Measurements from ENCODE around the gene NTN1.
A peak's percentile ranks its signal among the peaks of the same experiment; 100 is the strongest.

NTN1 gene

GRCh38 chr17:9195961-9196670, 174.8 kb downstream of the NTN1 start:
- no peak for DNase-seq (ENCODE audit: low read depth in 2 of 2)

DNA sequence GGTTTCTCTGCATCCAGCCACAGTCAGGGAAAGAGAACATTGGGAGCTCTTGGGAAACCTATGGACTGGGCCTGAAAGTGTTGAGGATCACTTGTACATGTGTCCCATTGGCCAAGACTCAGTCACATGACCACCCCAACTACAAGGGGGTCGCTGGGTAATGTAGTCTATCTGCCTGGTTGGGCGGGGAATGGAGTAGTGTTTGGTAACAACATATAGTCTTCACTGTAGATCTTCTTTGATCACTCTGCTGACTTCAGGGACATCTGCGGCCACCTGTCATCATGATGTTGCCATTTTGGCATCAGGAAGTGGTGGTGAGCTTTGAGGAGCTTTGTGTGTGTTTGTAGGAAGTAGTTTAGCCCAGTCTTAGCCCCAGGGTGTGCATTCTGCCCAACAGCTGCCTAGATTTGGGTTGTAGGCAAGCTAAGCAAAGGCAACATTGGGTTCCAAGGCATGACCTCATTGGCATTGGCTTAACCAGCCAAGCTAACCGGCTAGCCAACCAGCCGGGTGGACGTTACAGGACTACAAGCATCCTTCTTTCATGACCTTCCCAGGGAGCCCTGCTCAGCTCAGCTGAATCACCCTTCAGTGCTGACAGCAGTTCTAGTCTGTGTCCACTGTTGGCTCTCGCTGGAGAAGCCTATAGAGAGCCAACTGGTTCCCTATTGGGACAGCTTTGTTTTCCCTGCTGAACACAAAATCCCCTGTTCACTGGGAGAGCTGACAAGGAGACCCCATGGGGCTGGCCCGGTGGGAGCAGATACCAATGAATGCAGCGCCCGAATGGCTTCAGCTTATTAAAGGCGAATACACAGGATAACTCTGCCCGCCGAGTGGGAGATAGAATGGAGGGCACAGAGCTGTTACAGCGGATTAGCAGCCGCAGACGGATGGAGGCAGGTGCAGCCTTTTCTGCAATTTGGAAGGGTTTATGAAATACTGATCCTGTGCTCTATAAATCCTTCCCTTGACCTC, 178.6 kb downstream of the NTN1 start:
- no peak for DNase-seq (ENCODE audit: low read depth in 2 of 2)

DNA sequence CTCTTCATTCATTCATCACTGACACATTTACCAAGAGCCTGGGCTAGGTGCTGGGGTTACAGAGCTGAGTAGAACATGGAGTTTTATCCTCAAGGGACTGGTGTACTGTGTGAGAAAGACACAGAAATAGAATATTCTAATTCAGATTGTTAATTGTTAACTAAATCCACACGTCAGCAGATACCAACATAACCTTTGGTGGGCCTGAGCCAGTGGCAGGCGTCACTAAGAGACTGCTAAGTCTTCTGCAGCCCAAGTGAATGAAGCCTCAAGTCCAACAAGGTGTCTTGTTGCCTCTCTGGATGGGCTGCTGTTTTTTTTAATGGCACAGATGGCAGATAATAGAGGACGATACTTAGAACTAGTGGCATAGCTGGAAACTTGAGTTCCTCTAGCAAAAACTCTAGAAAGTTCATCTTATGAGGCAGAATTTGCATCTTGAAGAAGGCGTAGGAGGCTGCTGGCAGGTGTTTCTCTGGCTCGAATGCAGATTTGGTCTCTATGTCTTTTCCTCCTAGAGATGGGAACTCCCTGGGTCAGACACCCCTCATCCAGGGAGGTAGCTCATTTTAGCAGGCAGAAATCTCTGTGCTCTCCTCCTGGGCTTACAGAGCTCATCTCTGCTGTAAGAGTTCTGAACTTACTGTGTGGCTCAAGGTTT, 179.5 kb downstream of the NTN1 start:
- DNase-seq (ENCODE audit: low read depth in 2 of 2): no peak

DNA sequence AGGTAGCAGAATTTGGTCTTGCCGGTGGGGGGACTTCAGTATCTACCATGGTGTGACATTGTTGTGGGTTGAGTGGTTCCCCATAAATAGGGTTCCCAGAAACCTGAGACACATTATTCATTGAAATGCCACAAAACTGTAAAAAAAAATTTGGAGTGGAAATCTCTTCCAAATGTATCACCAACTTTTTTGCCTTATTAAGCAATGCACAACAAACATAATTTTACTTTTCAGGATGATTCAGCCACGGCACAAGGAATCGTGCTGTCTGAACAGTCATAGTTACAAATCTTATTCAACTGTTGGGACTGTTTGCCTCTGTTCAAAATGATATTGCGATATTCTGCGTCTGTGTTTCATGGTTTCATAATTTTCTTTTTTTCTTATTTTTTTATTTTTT, 181.2 kb downstream of the NTN1 start:
- peak in 1 of 2 experiments; percentile 12 for DNase-seq (ENCODE audit: low read depth in 2 of 2)

- DNase-seq (ENCODE audit: low read depth in 2 of 2): no peak
These were observed 182.6 kb downstream of the NTN1 start for GRCh38 chr17:9203771-9204425.

- DNase-seq (ENCODE audit: low read depth in 2 of 2): no peak
These were observed 183.5 kb downstream of the NTN1 start for GRCh38 chr17:9204637-9205329.

GRCh38 chr17:9205520-9206409, 184.5 kb downstream of the NTN1 start:
- DNase-seq (ENCODE audit: low read depth in 2 of 2): no peak

- no peak for DNase-seq (ENCODE audit: low read depth in 2 of 2)
These were observed 185.0 kb downstream of the NTN1 start for GRCh38 chr17:9206410-9206703.

DNA sequence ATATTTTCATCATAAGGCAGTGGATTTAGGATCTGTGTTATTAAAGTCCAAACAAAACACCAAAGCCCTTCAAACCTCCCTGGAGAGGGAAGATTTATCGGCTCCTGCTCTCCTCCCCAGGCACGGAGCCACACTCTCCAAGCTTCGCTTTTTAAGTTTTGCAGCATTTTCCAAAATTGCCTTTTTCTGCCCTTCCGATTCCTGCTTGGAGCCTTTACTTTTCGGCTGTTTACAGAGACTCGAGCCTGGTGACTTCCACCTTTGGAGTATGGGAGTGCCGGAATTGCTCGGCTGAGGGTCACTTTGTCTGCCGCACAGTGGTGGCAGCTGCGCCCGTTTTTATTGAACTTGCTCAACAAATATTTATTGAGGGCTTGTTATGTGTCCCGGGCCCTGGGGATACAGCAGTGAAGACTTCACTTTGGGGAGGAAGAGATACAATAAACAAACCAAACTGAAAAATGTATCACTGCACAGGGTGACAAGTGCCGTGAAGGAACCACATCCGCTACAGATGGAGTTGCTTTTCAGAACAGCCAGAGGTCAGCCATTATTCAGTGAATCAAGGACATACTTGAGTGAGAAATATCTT, 185.5 kb downstream of the NTN1 start:
- no peak for DNase-seq (ENCODE audit: low read depth in 2 of 2)

DNA sequence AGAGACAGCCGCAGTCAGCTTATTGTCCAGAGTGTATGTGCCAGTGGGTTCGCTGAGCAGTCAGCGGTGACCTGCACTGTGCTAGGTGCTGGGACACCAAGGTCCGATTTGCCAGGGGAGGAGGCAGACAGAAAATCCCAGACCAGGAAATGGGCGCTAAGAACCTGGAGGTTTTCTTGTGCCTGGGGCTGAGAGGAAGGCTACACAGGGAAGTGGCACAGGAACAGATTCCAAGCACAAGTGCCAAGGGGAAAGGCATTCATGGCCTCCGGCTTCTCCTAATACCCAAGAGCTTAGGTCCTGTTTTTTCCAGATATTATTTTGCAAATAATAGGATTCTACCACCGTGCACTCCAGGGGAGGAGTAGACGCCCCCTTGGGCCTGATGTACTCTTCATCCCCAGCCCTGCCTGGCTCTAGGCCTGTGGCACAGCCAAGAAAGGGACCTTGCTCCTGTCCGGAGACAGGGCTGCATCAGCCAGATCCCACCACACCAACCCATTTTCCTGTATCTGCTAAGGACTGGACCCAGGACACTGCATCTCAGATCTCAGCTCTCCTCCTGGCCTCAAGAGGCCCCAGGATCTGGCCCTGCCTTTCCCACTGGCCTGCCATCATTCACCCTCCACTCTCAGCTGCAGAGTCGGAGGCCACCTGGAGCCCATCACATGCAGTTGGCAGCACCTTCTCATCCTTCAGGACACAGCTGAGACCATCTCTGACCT, 187.2 kb downstream of the NTN1 start:
- DNase-seq (ENCODE audit: low read depth in 2 of 2): no peak

- no peak for DNase-seq (ENCODE audit: low read depth in 2 of 2)
These were observed 188.0 kb downstream of the NTN1 start for GRCh38 chr17:9209347-9209746.

DNA sequence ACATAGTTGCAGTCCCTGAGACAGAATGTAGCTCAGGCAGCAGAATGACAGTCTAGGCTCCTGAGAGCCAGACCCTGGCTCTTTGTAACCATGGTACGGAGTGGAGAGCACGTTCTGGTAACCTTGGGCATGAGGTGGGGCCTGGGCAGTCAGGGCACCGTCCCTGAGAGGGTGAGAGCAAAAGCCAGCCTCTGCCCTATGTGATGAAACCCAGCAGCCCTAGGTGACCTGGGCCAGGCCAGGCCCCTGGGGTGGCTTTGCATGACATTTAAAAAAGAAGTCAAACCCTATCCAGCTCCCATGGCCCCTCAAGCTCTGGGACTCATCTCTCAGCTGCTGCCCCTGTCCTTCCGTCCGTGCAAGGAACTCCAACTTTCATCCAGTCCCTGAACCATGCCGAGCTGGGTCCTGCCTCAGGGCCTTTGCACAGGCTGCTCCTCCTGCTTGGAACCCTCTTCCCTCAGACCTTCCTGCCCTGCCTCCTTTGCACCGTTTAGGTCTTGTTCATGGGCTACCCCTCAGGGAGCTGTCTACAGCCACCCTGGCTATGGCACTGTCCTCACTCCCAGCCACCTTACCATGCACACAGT, 188.6 kb downstream of the NTN1 start:
- DNase-seq (ENCODE audit: low read depth in 2 of 2): no peak

DNA sequence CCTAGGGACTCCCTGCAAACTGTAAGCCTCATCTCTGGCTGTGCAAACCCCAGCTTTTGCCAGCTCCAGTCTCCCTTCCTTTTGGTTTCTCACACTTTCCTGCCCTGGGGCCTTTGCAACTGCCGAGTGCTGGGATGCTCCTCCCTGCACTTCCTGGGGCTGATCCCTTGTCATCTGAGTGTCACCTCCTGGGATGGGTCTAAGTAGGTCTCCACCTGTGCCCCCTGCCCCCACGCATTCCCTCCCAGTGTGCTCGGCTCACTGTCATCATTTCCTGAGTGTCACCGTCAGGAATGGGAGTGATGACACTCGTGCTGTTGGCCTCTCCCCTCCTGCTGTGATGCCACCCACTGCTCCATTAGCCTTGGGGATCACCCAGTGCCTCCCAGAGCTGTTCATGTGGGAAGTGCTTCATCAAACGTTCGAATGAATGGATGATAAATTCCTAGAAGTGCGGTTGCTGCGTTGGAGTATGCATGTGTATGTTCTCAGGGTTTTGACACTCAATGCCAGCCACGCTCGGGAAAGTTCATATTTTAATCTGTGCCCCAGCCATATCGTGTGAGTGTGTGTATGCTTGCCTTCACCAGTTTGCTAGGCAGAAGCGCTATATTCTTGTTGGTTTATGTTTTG, 189.9 kb downstream of the NTN1 start:
- no peak for DNase-seq (ENCODE audit: low read depth in 2 of 2)

DNA sequence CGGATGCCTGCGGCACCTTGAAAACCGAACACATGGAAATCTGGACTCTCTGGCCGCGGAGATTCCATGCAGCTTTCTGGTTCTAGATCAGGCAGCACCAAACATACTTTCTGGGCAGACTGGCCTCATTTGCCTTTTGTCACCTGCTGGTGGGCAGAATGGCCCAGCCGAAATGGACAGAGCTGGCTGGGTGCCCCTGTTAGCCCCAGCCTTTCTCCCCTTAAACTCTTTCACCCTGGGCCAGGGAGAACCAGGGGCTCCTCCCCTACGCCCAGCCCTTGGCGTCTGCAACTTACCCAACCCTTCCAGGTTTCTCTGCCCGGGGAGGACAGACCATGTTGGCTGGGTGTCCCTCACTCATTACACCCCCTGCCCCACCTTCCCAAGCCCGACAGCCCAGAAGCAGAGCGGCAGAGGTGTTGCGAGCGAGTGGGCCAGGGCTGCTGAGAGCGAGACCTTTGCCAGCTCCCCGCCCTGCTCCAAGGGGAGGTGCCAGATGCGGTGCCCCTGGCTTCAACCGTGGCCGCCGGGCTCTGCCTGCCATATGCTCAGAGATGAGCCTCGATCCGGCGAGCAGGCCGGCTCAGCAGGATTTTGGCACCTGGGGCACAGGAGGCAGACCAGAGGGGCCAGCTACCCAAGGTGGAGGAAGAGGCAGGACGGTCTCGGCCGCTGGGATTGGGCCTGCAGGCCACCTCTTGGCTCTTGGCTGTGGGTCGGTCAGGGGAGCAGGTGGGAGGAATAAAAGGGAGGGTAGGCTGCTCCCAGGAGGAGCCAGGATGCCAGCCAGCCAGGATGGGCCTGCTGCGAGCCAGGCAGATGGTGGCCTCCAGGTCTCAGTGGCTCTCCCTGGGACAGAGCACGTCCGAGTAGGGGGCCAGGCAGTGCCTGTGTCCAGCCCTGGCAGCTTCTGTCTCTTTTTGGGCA, 191.3 kb downstream of the NTN1 start:
- no peak for DNase-seq (ENCODE audit: low read depth in 2 of 2)

- DNase-seq (ENCODE audit: low read depth in 2 of 2): no peak
These were observed 192.0 kb downstream of the NTN1 start for GRCh38 chr17:9213303-9213640.

DNA sequence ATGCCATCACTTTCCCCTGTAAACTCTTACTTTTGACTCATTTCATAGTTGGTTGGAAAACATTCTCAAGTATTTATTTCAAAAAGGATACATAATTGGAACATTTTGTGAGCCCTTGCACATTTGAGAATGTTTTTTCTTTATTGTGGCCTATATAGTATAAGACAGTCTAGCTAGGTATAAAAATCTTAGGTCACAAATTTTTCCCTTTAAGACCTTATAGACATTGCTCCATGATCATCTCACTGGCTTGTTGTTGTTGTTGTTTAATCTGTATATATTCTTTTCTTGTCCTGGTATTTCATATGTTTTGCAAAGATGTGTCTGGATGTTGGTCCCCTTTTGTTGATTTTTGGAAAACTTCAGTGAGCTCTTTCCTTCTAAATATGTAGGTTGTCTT, 194.2 kb downstream of the NTN1 start:
- no peak for DNase-seq (ENCODE audit: low read depth in 2 of 2)
